GF-D8 (cell line): ENCODE measurements around the gene BATF.

ENCODE experiments used
- DNase-seq: peaks from one replicate; lab custom pipeline; 2025; lab: John Stamatoyannopoulos, UW

Gene BATF

GRCh38 chr14:75501080-75501479, 21.2 kb upstream of the BATF start:
- DNase-seq, result no peak

- DNase-seq, result no peak
These were observed 17.9 kb upstream of the BATF start for GRCh38 chr14:75504411-75504810.

GRCh38 chr14:75506930-75507329, 15.3 kb upstream of the BATF start:
- DNase-seq, result no peak

- no peak for DNase-seq
These were observed 11.7 kb upstream of the BATF start for GRCh38 chr14:75510547-75510946.

GRCh38 chr14:75511201-75511600, 11.1 kb upstream of the BATF start:
- DNase-seq, result no peak

- DNase-seq, result no peak
These were observed 8.2 kb upstream of the BATF start for GRCh38 chr14:75513911-75514672.

- no peak for DNase-seq
These were observed 7.3 kb upstream of the BATF start for GRCh38 chr14:75514673-75515628.

- DNase-seq, result no peak
These were observed 6.7 kb upstream of the BATF start for GRCh38 chr14:75515629-75515996.

- DNase-seq, result no peak
These were observed 3.6 kb upstream of the BATF start for GRCh38 chr14:75518625-75519024.

GRCh38 chr14:75519394-75519793, 2.9 kb upstream of the BATF start:
- no peak for DNase-seq

GRCh38 chr14:75519826-75520728, 2.2 kb upstream of the BATF start:
- DNase-seq, result no peak

GRCh38 chr14:75520852-75521251, 1.4 kb upstream of the BATF start:
- no peak for DNase-seq

GRCh38 chr14:75521415-75522199, 662 bp upstream of the BATF start:
- DNase-seq, result no peak

GRCh38 chr14:75522983-75523318, 682 bp downstream of the BATF start:
- DNase-seq, result no peak

GRCh38 chr14:75523771-75524171, 1.5 kb downstream of the BATF start:
- DNase-seq, result peak; percentile 7

GRCh38 chr14:75525969-75526368, 3.7 kb downstream of the BATF start:
- no peak for DNase-seq

GRCh38 chr14:75527449-75528163, 5.3 kb downstream of the BATF start:
- DNase-seq, result no peak

- DNase-seq, result no peak
These were observed 9.0 kb downstream of the BATF start for GRCh38 chr14:75531256-75531655.

- no peak for DNase-seq
These were observed 9.5 kb downstream of the BATF start for GRCh38 chr14:75531660-75532317.
